ENCODE results near the gene ADNP2.

ADNP2 gene, protein sequence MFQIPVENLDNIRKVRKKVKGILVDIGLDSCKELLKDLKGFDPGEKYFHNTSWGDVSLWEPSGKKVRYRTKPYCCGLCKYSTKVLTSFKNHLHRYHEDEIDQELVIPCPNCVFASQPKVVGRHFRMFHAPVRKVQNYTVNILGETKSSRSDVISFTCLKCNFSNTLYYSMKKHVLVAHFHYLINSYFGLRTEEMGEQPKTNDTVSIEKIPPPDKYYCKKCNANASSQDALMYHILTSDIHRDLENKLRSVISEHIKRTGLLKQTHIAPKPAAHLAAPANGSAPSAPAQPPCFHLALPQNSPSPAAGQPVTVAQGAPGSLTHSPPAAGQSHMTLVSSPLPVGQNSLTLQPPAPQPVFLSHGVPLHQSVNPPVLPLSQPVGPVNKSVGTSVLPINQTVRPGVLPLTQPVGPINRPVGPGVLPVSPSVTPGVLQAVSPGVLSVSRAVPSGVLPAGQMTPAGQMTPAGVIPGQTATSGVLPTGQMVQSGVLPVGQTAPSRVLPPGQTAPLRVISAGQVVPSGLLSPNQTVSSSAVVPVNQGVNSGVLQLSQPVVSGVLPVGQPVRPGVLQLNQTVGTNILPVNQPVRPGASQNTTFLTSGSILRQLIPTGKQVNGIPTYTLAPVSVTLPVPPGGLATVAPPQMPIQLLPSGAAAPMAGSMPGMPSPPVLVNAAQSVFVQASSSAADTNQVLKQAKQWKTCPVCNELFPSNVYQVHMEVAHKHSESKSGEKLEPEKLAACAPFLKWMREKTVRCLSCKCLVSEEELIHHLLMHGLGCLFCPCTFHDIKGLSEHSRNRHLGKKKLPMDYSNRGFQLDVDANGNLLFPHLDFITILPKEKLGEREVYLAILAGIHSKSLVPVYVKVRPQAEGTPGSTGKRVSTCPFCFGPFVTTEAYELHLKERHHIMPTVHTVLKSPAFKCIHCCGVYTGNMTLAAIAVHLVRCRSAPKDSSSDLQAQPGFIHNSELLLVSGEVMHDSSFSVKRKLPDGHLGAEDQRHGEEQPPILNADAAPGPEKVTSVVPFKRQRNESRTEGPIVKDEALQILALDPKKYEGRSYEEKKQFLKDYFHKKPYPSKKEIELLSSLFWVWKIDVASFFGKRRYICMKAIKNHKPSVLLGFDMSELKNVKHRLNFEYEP

DNA sequence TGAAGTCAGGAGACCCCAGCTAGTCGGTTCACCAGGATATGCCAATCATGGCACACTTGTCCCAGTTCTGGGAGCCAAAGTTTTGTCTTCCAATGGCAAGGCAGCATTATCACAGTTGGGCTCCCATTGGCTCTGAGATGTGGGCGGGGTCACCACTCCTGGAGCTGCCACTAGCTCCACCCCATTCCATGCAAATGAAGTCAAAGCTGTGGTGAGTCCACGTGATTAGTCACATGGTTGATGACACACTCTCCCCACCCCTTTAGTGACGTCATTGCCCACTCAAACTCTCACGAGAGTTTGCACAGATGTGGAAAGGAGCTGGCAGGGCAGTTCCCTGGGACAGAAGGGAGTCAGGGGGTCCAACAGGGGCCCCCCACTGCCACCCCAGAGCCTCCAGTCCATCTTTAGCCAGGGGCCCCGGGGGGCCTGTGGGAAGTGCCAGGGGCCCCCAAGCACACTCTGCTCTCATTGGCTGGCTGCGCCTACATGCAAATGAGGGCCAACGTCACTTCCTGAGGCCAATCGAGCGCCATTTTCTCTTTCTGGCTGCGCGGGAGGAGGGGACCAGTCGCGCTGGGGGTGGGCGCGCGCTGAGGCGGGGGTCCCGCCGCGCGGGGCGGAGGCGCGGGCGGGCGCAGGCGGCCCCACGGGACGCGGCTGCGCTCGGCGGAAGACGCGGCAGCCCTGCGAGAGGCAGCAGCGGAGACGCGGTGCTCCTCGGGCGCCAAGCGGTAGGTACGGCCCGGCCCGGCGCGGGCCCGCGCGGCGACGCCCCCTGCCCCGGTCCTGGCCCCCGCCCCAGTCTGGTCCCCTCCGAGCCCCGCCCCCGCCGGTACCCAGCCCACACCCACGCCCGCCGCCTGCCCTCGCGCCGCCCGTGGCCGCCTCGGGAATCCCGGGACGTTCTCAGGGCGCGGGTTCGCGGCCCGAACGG is at the start of gene ADNP2:
Gene ADNP2, plus strand, starts transcription at position 524 of the 937 bp plus-strand sequence. CDS start 8,281 bp downstream, outside the sequence.
- in situ Hi-C loops (cut with HindIII; ENCODE audit: low pct_ligation_motif_present, low pct_unique_long_range_greater_than_20kb, low sequenced_read_pairs), result no loop called here
- DNase-seq, result peak; percentile 94

DNA sequence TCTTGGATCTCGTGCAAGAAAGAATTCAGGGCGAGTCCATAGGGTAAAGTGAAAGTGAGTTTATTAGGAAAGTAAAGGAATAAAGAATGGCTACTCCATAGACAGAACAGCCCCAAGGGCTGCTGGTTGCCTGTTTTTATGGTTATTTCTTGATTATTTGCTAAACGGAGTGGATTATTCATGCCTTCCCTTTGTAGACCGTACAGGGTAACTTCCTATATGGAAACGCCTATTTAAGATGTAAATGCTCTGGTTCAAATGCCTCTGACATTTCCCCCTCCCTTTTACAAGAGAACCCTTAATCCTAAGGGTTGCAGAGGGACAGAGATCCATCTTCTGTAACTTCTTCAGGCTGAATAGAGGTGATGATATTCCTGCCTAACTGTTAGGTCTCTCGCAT is 49.1 kb upstream of the ADNP2 start:
- in situ Hi-C loops (cut with HindIII; ENCODE audit: low pct_ligation_motif_present, low pct_unique_long_range_greater_than_20kb, low sequenced_read_pairs), result no loop called here
- no peak for DNase-seq

DNA sequence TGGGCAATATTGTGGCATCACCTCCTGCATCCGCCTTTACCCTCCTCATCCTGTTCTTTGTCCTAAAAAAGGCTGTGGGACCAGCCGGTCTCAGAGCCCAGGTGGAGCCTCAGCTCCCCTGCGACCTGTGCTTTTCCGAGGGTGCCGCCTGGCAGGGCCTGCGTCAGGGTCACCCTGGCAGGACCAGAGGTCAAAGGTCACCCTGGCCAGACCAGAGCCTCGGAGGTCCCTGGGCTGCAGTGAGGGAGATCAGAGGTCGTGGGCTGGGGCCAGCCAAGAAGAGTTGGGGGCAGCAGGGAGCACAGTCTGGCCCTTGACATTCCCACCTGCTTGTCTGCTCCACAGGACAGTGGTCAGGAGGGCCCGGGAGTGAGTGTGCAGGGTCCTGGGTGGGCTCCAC is 43.4 kb upstream of the ADNP2 start:
- DNase-seq, result no peak
- in situ Hi-C loops (cut with HindIII; ENCODE audit: low pct_ligation_motif_present, low pct_unique_long_range_greater_than_20kb, low sequenced_read_pairs), result no loop called here

DNA sequence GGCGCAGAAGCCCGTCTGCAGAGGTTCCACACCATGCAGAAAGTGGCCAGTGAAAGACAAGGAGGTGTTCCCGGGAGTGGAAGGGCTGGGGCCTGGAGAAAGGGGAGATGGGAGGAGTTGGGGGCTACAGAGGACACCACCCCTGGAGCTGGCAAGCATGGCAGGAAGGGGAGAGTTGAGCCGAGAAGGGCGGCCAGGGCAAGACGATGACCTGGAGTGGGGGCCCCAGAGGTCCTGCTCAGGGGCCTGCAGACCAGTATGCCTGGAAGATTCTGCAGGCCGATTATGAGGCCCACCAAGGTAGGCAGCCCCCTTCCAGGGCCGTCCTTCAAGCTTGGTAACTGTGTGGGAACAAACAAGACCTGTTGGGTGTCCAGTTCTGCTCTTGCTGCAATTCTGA is 41.7 kb upstream of the ADNP2 start:
- DNase-seq, result no peak
- in situ Hi-C loops (cut with HindIII; ENCODE audit: low pct_ligation_motif_present, low pct_unique_long_range_greater_than_20kb, low sequenced_read_pairs), result no loop called here

DNA sequence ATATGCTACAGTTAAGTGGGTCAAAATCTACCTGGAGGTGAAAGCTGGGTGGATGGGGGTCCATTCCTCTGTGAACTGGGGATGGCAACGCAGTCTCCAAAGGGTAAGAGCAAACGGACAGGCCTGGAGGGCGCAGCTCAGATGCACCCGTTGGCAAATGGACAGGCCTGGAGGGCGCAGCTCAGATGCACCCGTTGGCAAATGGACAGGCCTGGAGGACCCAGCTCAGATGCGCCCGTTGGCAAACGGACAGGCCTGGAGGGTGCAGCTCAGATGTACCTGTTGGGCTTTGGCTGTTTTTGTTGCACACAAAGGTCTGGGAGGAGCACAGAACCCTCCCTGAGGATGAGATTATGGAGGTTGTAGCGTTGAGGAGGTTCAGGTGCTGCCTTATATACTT is 41.2 kb upstream of the ADNP2 start:
- in situ Hi-C loops (cut with HindIII; ENCODE audit: low pct_ligation_motif_present, low pct_unique_long_range_greater_than_20kb, low sequenced_read_pairs), result no loop called here
- no peak for DNase-seq

DNA sequence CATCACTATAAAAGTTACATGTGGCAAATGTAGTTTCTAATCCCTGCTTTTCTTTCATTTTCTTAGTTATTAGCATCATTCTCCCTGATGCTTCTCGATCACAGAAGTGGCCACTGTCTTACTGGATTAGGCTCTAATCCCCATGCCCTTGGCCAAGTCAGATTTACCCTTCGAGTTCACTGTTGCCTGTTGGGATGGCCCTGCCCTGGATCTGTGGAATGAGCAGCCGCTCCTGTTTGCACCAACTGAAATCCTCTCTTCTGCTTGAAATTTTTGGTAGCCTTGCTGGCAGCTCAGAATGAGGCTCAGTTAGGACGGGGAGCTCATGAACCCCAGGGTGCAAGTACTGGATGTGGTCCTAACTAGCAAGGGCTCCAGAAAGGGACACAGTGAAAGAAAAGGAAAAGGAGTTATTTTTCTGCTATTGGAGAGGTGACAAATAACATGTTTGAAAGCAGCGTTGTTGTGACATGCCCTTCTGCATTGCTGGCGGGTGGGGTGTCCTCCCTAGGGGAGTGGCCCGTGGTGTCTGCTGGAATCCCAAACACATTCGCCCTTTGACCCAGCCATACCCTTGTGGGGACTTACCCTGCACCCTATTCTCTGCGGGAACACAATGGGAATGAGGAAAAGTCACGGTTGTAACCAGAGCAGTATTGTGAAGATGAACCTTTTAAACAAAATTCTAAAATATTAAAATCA is 40.3 kb upstream of the ADNP2 start:
- DNase-seq, result no peak
- in situ Hi-C loops (cut with HindIII; ENCODE audit: low pct_ligation_motif_present, low pct_unique_long_range_greater_than_20kb, low sequenced_read_pairs), result no loop called here

DNA sequence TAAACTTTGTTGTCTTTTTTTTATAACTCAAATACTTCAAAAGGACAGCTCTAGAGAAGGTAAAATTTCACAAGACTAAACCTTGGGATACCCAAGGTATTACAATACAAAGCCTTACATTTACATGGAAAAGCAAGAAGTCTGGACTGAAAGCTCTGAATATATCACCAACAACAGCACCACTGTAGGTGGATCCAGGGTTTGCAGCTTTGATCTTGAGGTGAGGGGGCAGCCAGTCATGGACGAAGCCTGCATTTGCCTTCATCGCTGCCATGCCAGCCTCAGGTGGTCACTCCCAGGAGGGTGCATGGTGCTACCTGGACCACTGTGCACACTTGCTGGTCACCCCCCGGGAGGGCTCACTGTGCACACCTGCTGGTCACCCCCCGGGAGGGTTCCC is 38.2 kb upstream of the ADNP2 start:
- in situ Hi-C loops (cut with HindIII; ENCODE audit: low pct_ligation_motif_present, low pct_unique_long_range_greater_than_20kb, low sequenced_read_pairs), result no loop called here
- no peak for DNase-seq

DNA sequence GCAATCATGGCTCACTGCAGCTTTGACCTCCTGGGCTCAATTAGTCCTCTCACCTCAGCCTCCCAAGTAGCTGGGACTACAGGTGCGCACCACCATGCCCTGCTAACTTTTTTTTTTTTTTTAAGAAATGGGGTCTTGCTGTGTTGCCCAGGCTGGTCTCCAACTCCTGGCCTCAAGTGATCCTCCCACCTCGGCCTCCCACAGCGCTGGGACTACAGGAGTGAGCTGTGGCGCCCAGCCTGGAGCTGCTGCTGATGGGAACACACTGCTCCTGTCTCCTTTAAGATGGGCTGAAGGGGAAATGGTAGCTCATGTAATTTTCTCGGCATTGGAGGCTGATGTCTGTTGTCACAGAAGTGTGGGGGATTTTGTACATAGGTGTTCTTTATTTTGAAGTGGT is 34.9 kb upstream of the ADNP2 start:
- no peak for DNase-seq
- in situ Hi-C loops (cut with HindIII; ENCODE audit: low pct_ligation_motif_present, low pct_unique_long_range_greater_than_20kb, low sequenced_read_pairs), result no loop called here

DNA sequence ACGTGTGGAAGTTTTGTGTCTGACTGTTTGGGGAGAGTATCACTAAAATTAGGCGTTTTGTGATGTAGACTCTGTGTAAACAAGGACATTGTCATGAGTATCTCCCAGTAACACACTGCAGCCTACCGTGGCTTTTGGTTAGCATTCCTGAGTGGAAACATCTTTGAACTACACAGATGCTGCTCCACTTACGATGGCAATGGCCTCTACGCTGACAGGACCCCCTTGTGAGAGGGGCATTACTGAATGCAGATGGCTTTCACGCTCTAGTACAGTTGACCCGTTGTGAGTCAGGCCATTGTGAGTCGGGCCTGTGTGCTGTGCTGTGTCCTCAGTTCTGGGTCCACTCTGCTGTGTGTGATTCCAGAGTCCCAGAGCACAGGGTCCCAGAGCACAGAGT is 34.4 kb upstream of the ADNP2 start:
- in situ Hi-C loops (cut with HindIII; ENCODE audit: low pct_ligation_motif_present, low pct_unique_long_range_greater_than_20kb, low sequenced_read_pairs), result no loop called here
- DNase-seq, result no peak

DNA sequence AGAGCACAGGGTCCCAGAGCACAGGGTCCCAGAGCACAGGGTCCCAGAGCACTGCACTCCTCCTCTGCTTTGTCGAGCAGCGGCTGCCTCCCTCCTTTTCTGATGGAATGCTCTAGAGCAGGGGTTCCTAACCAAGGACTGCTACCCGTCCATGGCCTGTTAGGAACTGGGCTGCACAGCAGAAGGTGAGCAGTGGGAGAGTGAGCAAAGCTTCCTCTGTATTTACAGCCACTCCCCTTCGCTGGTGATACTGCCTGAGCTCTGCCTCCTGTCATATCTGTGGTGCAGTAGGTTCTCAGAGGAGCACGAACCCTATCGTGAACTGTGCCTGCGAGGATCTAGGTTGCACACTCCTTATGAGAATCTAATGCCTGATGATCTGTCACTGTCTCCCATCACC is 33.1 kb upstream of the ADNP2 start:
- DNase-seq, result no peak
- in situ Hi-C loops (cut with HindIII; ENCODE audit: low pct_ligation_motif_present, low pct_unique_long_range_greater_than_20kb, low sequenced_read_pairs), result no loop called here

DNA sequence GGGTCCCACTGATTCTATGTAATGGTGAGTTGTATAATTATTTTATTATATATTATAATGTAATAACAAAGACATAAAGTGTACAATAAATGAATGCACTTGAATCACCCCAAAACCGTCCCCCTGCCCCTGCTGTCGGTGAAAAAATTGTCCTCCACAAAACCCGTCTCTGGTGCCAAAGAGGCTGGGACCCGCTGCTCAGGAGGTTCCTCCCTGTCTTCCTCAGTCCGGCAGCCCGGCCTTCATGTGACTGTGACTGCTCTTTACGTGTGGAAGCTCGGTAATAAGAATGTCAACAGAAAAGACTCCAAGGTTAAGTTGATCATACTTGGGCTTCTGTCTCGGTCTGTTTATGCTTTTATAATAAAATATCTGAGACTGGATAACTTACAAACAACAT is 32.7 kb upstream of the ADNP2 start:
- DNase-seq, result no peak
- in situ Hi-C loops (cut with HindIII; ENCODE audit: low pct_ligation_motif_present, low pct_unique_long_range_greater_than_20kb, low sequenced_read_pairs), result no loop called here

DNA sequence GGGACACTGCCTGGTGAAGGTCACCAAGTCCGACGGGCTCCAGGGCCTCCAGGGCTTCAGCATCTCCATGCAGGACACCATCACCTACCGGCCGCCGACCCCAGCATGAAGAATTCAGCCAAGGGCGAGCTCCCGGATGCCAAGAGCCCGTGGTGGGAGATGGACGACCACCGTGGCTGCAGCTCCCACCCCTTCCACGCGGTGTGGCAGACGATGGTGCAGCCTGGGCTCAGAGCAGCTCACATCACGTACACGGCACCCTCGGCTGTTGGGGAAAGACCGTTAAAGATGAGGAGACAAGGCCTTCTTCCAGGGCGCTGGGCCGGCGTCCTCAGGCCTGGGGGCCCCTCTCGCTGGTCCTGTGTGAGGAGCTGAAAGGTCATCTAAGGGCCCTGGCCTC is 31.2 kb upstream of the ADNP2 start:
- in situ Hi-C loops (cut with HindIII; ENCODE audit: low pct_ligation_motif_present, low pct_unique_long_range_greater_than_20kb, low sequenced_read_pairs), result no loop called here
- DNase-seq, result no peak

DNA sequence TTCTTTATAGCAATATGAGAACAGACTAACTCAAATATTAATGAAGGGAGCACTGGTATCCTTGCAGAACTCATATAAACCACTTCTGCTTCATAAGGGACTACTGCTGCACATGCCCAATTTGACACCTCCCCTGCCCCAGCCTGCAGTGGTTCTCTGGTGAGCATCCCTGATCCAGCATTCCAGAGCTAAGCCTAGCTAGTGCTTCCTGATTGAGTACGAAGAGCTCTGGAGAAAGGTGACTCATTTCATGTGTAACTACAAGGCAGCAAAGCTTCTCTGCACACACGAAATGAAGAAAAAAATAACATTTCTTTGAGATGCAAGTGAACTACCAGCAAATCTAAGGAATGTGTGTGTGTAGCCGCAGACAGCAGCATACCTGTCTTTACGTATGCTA is 22.8 kb upstream of the ADNP2 start:
- in situ Hi-C loops (cut with HindIII; ENCODE audit: low pct_ligation_motif_present, low pct_unique_long_range_greater_than_20kb, low sequenced_read_pairs), result no loop called here
- no peak for DNase-seq

DNA sequence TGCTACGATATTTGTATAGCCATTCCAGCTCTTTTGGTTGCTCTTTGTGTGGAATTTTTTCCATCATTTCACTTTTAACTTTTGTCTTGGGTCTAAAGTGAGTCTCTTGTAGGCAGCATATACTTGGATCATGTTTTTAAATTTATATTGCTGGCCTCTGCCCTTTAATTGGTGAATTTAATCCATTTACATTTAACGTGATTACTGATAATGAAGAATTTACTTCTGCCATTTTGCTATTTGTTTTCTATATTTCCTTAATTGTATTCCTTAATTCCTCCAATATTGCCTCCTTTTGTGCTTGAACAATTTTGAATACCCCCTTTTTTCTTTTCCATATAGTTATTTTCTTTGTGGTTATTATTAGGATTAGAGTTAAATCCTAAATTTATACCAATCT is 21.0 kb upstream of the ADNP2 start:
- DNase-seq, result no peak
- in situ Hi-C loops (cut with HindIII; ENCODE audit: low pct_ligation_motif_present, low pct_unique_long_range_greater_than_20kb, low sequenced_read_pairs), result no loop called here

DNA sequence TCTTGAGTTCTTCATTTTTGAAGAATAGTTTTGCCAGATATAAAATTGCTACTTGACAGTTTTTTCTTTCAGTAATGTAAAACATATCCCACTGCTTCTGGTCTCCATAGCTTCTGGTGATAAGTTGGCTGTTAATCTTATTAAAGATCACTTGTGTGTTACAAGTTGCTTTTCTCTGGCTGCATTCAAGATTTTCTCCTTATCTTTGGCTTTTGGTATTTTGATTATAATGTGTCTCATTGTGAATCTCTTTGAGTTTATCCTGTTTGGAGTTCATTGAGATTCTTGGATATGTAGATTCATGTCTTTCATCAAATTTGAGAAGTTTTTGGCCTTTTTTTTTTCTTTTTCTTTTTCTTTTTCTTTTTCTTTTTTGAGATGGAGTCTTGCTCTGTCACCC is 20.2 kb upstream of the ADNP2 start:
- in situ Hi-C loops (cut with HindIII; ENCODE audit: low pct_ligation_motif_present, low pct_unique_long_range_greater_than_20kb, low sequenced_read_pairs), result no loop called here
- DNase-seq, result no peak

DNA sequence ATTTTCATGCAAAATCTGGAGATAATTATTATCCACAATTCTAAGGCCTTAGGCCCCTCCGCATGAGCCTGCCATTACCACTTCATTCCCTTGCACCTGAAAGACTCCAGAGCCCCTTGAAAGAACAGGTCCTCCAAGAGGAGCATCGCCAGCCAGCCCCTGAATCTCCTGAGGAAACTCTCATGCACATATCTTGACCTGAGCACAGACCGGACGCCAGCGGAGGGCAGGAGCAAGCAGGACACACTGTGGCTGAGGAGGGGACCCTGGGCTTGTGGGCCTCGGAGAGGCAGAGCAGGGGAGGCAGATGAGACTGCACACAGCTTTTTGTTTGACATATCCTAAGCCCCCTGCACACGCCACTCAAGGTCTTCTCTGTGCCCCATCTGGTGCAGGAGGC is 13.6 kb upstream of the ADNP2 start:
- no peak for DNase-seq
- in situ Hi-C loops (cut with HindIII; ENCODE audit: low pct_ligation_motif_present, low pct_unique_long_range_greater_than_20kb, low sequenced_read_pairs), result no loop called here

DNA sequence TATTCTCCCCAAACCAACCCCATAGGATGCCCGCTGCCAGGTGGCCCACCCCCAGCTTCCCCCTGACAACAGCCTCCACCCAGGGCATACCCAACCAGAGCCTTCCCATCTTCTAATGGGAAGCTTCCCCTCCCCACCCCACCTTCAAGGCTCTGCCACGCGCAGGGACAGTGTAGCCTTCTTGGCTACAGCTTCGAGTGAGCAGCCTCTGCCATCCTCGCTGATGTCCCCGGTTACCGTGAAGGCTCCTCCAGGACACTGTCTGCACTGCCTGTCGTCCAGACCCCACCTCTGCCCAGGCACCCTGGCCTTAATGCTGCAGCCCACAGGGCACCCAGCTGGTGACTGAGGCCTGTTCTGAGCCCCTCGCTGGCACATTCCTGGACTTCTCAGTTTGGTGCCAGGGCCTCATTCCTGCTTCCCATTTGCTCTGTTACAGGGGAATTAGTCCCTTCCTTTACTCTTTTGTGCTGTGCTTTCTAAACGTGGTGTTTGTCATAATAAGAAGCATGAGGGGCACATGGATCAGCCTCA is 13.0 kb upstream of the ADNP2 start:
- in situ Hi-C loops (cut with HindIII; ENCODE audit: low pct_ligation_motif_present, low pct_unique_long_range_greater_than_20kb, low sequenced_read_pairs), result no loop called here
- DNase-seq, result no peak

DNA sequence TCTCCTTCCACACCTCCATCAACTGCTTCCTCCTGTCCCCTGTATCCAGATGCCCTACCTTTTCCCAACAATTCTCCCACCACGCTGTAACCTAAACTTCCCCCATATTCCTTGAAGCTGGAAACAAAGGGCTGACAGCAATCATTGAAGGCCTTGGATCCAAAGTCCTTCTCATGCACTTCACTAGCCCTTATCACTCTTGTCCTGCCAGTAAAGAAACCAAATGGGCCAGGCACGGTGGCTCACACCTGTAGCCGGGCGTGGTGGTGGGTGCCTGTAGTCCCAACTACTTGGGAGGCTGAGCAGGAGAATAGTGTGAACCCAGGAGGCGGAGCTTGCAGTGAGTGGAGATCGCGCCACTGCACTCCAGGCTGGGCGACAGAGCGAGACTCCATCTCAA is 11.9 kb upstream of the ADNP2 start:
- in situ Hi-C loops (cut with HindIII; ENCODE audit: low pct_ligation_motif_present, low pct_unique_long_range_greater_than_20kb, low sequenced_read_pairs), result no loop called here

More for the DNA sequence above, 11.9 kb upstream of the ADNP2 start:
- DNase-seq, result no peak
